Stomach (tissue), 9 donors: ENCODE results near the gene KLF13. TPM values are rescaled to one million over a fixed set of nuclear protein-coding genes. Genes with fewer than 3 reads are reported as not detected.

Experiments
- DNase-seq, 2 donors: peaks; one replicate each; pipeline versions ENCODE4 v3.0.0 to v3.0.0-alpha.2; 2013 to 2019
- H3K27ac ChIP-seq, 5 donors: fragments of 200-600 bp in 4 of 5; sonication (generic) in 4 of 5; one replicate each; pipeline ENCODE4 v1.5.1; 2013 to 2019; ENCODE audit warnings: mild to moderate bottlenecking in 1 of 5, moderate library complexity in 1 of 5
- H3K27me3 ChIP-seq, 3 donors: fragments of 200-600 bp; sonication (generic); one replicate each; pipeline ENCODE4 v1.5.1; 2017 to 2019; ENCODE audit warnings: mixed run types in 1 of 3
- H3K36me3 ChIP-seq, 4 donors: fragments of 200-600 bp; sonication (generic); 1 replicate in 3 of 4; 2 replicates in 1 of 4; pipeline ENCODE4 v1.5.1; 2016 to 2019
- H3K4me1 ChIP-seq, 4 donors: fragments of 200-600 bp; sonication (generic); one replicate each; pipeline ENCODE4 v1.5.1; 2016 to 2019
- H3K4me3 ChIP-seq, 4 donors: fragments of 200-600 bp; sonication (generic) in 3 of 4; one replicate each; pipeline ENCODE4 v1.5.1; 2016 to 2019; ENCODE audit warnings: mild to moderate bottlenecking in 1 of 4
- H3K9me3 ChIP-seq, 4 donors: fragments of 200-600 bp; sonication (generic); one replicate each; pipeline ENCODE4 v1.5.1; 2016 to 2019
- CTCF ChIP-seq, 7 experiments: fragments of 450-650 bp in 4 of 7; fragments of 200-600 bp in 3 of 7; sonication (generic) in 3 of 7; IDR thresholded peaks; one replicate each; pipeline ENCODE4 v1.5.1; 2016 to 2019; ENCODE audit warnings: antibody characterized with exemption in 7 of 7, control low read depth in 2 of 7, mild to moderate bottlenecking in 1 of 7
- EP300 ChIP-seq: sonication (generic); formaldehyde crosslinking; IDR thresholded peaks from one replicate; pipeline ENCODE4 v1.6.1; 2017; ENCODE audit warnings: antibody characterized with exemption
- POLR2A ChIP-seq, 4 donors: fragments of 450-650 bp; IDR thresholded peaks; one replicate each; pipeline ENCODE4 v1.6.1; 2016; ENCODE audit warnings: antibody characterized with exemption in 4 of 4, control low read depth in 2 of 4, mild to moderate bottlenecking in 1 of 4, moderate library complexity in 1 of 4
- POLR2AphosphoS5 ChIP-seq, 3 donors: sonication (generic); formaldehyde crosslinking; IDR thresholded peaks; one replicate each; pipeline ENCODE4 v1.6.1; 2016; ENCODE audit warnings: antibody characterized with exemption in 3 of 3
- WGBS, 5 donors: extraction: QIAGEN DNeasy Blood & Tissue Kit in 3 of 5; methylation state at CpG; one replicate each; pipeline versions ENCODE4 v1.1.5 to v1.1.7; 2013 to 2018; 5-methylcytosine and 5-hydroxymethylcytosine counted together
- intact Hi-C: fragments of 100-400 bp; cut with DNase I; formaldehyde crosslinking; loops from one replicate; pipeline ENCODE4 v1.15.1; 2023; ENCODE audit warnings: low total_unique reads
- polyA plus RNA-seq, 3 donors: library from polyadenylated mRNA; stranded (reverse); fragments of 200-250 nt; gene quantifications; one replicate each; pipeline ENCODE4 v1.2.3, GENCODE V29; 2013
- total RNA-seq, 5 donors: library from RNA; depleted of rRNA; stranded (reverse); fragments of >200 nt; gene quantifications; one replicate each; pipeline versions ENCODE4 v1.1.0 to v1.2.3, GENCODE V29; 2014 to 2016
- donor health status: healthy with polysubstance abuse.
- donor health status: Bipolar disorder and iron deficiency.
- donor health status: healthy.

The KLF13 gene
- total and polyA plus RNA-seq, 8 donors = 9.3 to 74.0 (median 33.3) TPM

DNA sequence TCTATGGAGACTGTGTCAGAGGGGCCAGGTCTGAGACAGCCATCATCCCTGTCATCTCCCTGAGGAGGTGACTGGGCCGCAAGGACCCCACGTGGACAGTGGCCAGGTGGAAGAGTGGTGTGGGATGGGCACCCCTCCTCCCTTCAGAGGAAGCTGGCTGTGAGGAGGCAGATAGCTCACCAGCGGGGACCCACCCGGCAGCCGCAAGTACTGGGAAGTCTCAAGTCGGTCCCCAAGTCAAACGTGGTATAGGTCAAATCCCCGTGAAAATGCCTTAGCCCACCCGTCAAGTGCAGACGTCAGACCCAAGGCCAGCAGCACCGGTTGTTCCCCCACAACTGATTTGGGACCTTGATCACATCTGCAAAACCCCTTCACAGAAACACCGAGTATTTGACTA, 12.3 kb upstream of the KLF13 start:
- Histone ChIP-seq H3K27ac (no peak overlapping the region), H3K9me3 (peaks cover 0 to 12% (median 12%) of the 10 kb centered on the region in 4 donors), H3K36me3 (no peaks in the 10 kb centered on the region), H3K27me3 (peaks cover 0 to 6% (median 0%) of the 10 kb centered on the region in 3 donors), H3K4me3 (no peak overlapping the region), H3K4me1 (no peaks in the 10 kb centered on the region)
- TF ChIP-seq EP300 (no peak), CTCF (IDR thresholded peaks at IDR 0.05) (no peak), POLR2AphosphoS5 (IDR thresholded peaks at IDR 0.05) (no peak), POLR2A (IDR thresholded peaks at IDR 0.05) (no peak)
- intact Hi-C loops = loop anchor here (10.0 kb wide), 1 partner anchor 100 kb away; no protein-coding TSS in a partner anchor
- DNase-seq = no peak
- 88 to 96% (median 92%) methylated on average over 11 to 12 of the region's 12 CpGs for WGBS, 5 donors

DNA sequence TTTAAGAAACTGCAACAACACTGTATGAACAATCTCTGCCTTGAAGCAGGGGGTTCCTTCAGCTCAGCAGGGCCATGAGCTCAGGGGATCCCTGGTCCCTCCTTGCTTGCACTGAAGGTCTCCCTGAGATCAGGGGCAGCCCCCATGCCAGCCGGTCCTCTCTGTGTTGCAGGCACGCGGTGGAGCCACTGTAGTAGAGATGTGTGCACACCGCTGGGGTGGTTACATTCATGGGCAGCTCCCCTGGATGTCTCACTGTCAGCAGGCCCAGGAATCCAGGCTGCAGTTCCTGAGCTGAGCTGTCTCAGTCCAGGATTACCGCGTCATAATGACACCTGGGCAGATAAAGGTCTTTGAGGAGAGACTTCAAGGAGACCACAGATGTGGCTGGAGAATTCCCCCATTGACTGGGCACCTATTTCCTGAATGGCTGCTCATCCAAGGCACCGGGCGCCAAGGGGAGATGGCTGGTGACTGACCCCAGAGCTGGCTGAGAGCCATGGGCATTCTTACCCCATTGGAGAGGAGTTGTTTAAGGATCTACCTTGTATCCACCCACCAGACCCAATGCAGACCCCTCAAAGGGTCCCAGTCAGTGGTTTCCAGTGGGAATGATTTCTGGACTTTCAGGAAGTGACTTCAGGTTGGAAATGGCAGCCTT, 10.4 kb upstream of the KLF13 start:
- Histone ChIP-seq H3K4me1 (no peaks in the 10 kb centered on the region), H3K9me3 (peaks cover 0 to 12% (median 12%) of the 10 kb centered on the region in 4 donors), H3K4me3 (no peak overlapping the region), H3K27me3 (peaks cover 0 to 6% (median 0%) of the 10 kb centered on the region in 3 donors), H3K36me3 (no peaks in the 10 kb centered on the region), H3K27ac (no peak overlapping the region)
- WGBS, 5 donors = 92 to 98% (median 93%) methylated on average over 8 of the region's 8 CpGs
- no peak for DNase-seq
- intact Hi-C loops = loop anchor here (10.0 kb wide), 1 partner anchor 101 kb away; no protein-coding TSS in a partner anchor
- TF ChIP-seq CTCF (IDR thresholded peaks at IDR 0.05) (no peak), EP300 (no peak), POLR2AphosphoS5 (IDR thresholded peaks at IDR 0.05) (no peak), POLR2A (IDR thresholded peaks at IDR 0.05) (no peak)

DNA sequence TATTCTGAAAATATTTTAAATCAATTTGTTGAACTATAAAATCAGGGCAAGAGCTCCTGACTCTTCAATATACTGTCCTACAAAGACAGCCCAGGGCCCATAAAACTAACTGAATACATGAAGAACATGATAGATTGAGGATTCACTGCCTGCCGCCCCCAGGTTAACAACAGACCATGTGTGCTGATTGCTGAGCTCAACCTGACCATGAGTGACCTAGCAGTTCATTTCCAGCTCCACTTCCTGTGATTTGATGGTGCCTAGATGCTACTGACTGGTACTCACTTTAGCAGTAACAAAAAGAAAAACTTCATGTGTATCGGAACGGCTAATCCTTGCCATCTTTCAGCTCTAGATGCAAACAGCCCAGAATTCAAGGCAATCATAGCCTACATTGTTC, 9.6 kb upstream of the KLF13 start:
- H3K27ac ChIP-seq = no peak overlapping the region
- no peak overlapping the region for H3K4me3 ChIP-seq
- H3K4me1 ChIP-seq = no peaks in the 10 kb centered on the region
- DNase-seq = no peak
- H3K9me3 ChIP-seq = peaks cover 0 to 12% (median 12%) of the 10 kb centered on the region in 4 donors
- H3K36me3 ChIP-seq = no peaks in the 10 kb centered on the region
- WGBS, 5 donors = 84 to 100% (median 100%) methylated on average over 3 of the region's 3 CpGs
- TF ChIP-seq CTCF (IDR thresholded peaks at IDR 0.05) (no peak), POLR2A (IDR thresholded peaks at IDR 0.05) (no peak), POLR2AphosphoS5 (IDR thresholded peaks at IDR 0.05) (no peak), EP300 (no peak)
- intact Hi-C loops = loop anchor here (10.0 kb wide), 1 partner anchor 102 kb away; no protein-coding TSS in a partner anchor
- H3K27me3 ChIP-seq = peaks cover 0 to 6% (median 0%) of the 10 kb centered on the region in 3 donors

DNA sequence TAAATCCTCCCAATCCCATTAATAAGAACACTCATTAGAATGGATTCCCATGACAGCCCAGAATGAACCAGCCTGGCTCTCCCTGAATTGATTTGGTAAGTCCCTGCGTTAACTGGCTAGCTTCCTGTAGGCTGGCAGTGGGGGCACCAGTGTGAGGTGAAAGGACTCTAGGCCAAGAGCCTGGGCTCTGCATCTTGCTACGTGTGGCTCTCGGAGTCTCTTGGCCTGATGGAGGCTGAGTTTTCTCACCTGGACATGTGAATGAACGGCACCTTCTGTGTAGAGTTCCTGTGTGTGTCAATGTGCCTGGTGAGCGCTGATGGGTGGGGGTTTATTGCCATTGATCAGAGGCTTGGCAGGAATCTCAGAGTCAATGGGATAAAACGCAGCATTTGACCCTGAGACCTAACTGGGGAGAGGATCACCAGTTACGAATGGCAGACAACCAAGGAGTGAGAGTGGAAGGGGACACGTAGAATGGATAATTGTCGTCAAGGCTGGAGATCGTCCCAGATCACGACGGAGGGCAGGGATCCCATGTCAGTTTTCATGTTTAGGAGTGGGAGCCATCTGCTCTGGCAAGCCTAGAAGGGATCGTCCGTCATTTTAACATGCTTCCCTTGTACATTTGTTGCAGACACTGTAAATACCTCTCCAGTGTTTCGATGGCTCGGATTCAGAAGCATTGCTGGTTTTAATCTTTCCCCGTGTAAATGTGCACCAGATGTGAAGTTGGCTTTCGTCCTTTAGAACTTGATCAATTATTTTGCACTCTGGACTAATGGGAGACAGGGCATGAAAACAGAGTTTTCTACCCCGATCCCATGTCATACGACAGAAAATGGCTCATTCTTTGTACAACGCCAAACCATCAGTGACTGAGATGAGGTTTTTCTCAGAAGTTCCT, 9.0 kb upstream of the KLF13 start:
- no peaks in the 10 kb centered on the region for H3K4me1 ChIP-seq
- intact Hi-C loops = loop anchor here (10.0 kb wide), 1 partner anchor 103 kb away; no protein-coding TSS in a partner anchor
- H3K4me3 ChIP-seq = no peak overlapping the region
- H3K36me3 ChIP-seq = no peaks in the 10 kb centered on the region
- DNase-seq = no peak
- H3K27me3 ChIP-seq = peaks cover 0 to 6% (median 0%) of the 10 kb centered on the region in 3 donors
- no peak overlapping the region for H3K27ac ChIP-seq
- 75 to 85% (median 81%) methylated on average over 21 of the region's 21 CpGs for WGBS, 5 donors
- H3K9me3 ChIP-seq = peaks cover 0 to 12% (median 12%) of the 10 kb centered on the region in 4 donors
- no peak for TF ChIP-seq POLR2A (IDR thresholded peaks at IDR 0.05)
- no peak for TF ChIP-seq POLR2AphosphoS5 (IDR thresholded peaks at IDR 0.05)
- TF ChIP-seq EP300 = no peak
- no peak for TF ChIP-seq CTCF (IDR thresholded peaks at IDR 0.05)
